Esophagus muscularis mucosa (tissue), 4 donors: Measurements from ENCODE around the gene CRISPLD2. TPM values are rescaled to one million over a fixed set of nuclear protein-coding genes. Genes with fewer than 3 reads are reported as not detected.
"Not testable (repeated sequence)": the region's sequence is repeated elsewhere in the genome, so short reads cannot be mapped to it uniquely, and the experiment has no call there.

Source experiments
- DNase-seq: peaks from one replicate; pipeline ENCODE4 v3.0.0-alpha.2; 2017; ENCODE audit errors: extremely low spot score
- H3K27ac ChIP-seq, 4 donors: fragments of 200-600 bp; sonication (generic); replicated peaks in 1 of 4; 1 replicate in 3 of 4; 2 replicates in 1 of 4; pipeline ENCODE4 v1.5.1; 2016 to 2019; ENCODE audit warnings: mild to moderate bottlenecking in 1 of 4
- H3K27me3 ChIP-seq, 4 donors: fragments of 200-600 bp; sonication (generic); one replicate each; pipeline versions ENCODE4 v1.5.1 to v1.6.0; 2016 to 2019
- H3K36me3 ChIP-seq, 4 donors: fragments of 200-600 bp; sonication (generic); one replicate each; pipeline ENCODE4 v1.5.1; 2016 to 2019
- H3K4me1 ChIP-seq, 4 donors: fragments of 200-600 bp; sonication (generic); one replicate each; pipeline ENCODE4 v1.5.1; 2016 to 2019
- H3K4me3 ChIP-seq, 4 donors: fragments of 200-600 bp; sonication (generic); 1 replicate in 2 of 4; 2 replicates in 2 of 4; pipeline ENCODE4 v1.5.1; 2016 to 2019; ENCODE audit warnings: mild to moderate bottlenecking in 4 of 4, moderate library complexity in 1 of 4
- H3K9me3 ChIP-seq, 4 donors: fragments of 200-600 bp; sonication (generic); 1 replicate in 3 of 4; 2 replicates in 1 of 4; pipeline ENCODE4 v1.5.1; 2016 to 2019
- CTCF ChIP-seq, 3 experiments: fragments of 200-600 bp in 2 of 3; fragments of 450-650 bp in 1 of 3; sonication (generic) in 2 of 3; IDR thresholded peaks; one replicate each; pipeline ENCODE4 v1.5.1; 2017 to 2019; ENCODE audit warnings: antibody characterized with exemption in 3 of 3, mild to moderate bottlenecking in 2 of 3, moderate library complexity in 1 of 3
- EP300 ChIP-seq: sonication (generic); formaldehyde crosslinking; IDR thresholded peaks from one replicate; pipeline ENCODE4 v1.6.1; 2017; ENCODE audit warnings: antibody characterized with exemption
- POLR2A ChIP-seq: fragments of 450-650 bp; IDR thresholded peaks from one replicate; pipeline ENCODE4 v1.6.1; 2017; ENCODE audit warnings: antibody characterized with exemption, moderate library complexity, mild to moderate bottlenecking, low read depth
- POLR2AphosphoS5 ChIP-seq, 2 donors: sonication (generic); formaldehyde crosslinking; IDR thresholded peaks; one replicate each; pipeline ENCODE4 v1.6.1; 2017; ENCODE audit warnings: antibody characterized with exemption in 2 of 2
- WGBS: methylation state at CpG from one replicate; pipeline ENCODE4 v1.1.5; 2018; 5-methylcytosine and 5-hydroxymethylcytosine counted together
- intact Hi-C: fragments of 100-400 bp; cut with DNase I; formaldehyde crosslinking; loops from one replicate; pipeline ENCODE4 v1.15.1; 2023
- total RNA-seq, 4 donors: library from RNA; depleted of rRNA; stranded (reverse); fragments of >200 nt; gene quantifications; one replicate each; pipeline versions ENCODE4 v1.1.0 to v1.2.1, GENCODE V29; 2016

Gene CRISPLD2
- total RNA-seq, 4 donors from 2014 or later, result 230 to 568 (median 289) TPM

- H3K4me3 ChIP-seq, result no peak overlapping the region
- TF ChIP-seq POLR2A, result no peak
- no peak for TF ChIP-seq POLR2AphosphoS5 (IDR thresholded peaks at IDR 0.05)
- no peak for TF ChIP-seq CTCF (IDR thresholded peaks at IDR 0.05)
- TF ChIP-seq EP300, result no peak
- H3K4me1 ChIP-seq, result peaks cover 25 to 44% (median 35%) of the 10 kb centered on the region in 4 donors
- intact Hi-C loops, result no loop called here
- H3K9me3 ChIP-seq, result peaks cover 0 to 3% (median 0%) of the 10 kb centered on the region in 4 donors
- H3K36me3 ChIP-seq, result no peaks in the 10 kb centered on the region
- no peaks in the 10 kb centered on the region for H3K27me3 ChIP-seq
- H3K27ac ChIP-seq, result no peak overlapping the region
- WGBS, result 95% methylated on average over 4 of the region's 4 CpGs
- DNase-seq, result no peak
Observed at GRCh38 chr16:84931107-84931494, 111.3 kb downstream of the CRISPLD2 start.

- H3K27me3 ChIP-seq, result no peaks in the 10 kb centered on the region
- DNase-seq, result no peak
- 96% methylated on average over 8 of the region's 8 CpGs for WGBS
- no peaks in the 10 kb centered on the region for H3K36me3 ChIP-seq
- H3K27ac ChIP-seq, result no peak overlapping the region
- H3K4me3 ChIP-seq, result no peak overlapping the region
- H3K4me1 ChIP-seq, result peaks cover 25 to 44% (median 35%) of the 10 kb centered on the region in 4 donors
- intact Hi-C loops, result no loop called here
- TF ChIP-seq CTCF (IDR thresholded peaks at IDR 0.05), result no peak
- no peak for TF ChIP-seq POLR2A
- no peak for TF ChIP-seq EP300
- no peak for TF ChIP-seq POLR2AphosphoS5 (IDR thresholded peaks at IDR 0.05)
- H3K9me3 ChIP-seq, result peaks cover 0 to 3% (median 0%) of the 10 kb centered on the region in 4 donors
Observed at GRCh38 chr16:84931506-84931905, 111.7 kb downstream of the CRISPLD2 start.

GRCh38 chr16:84932681-84933080 is 112.9 kb downstream of the CRISPLD2 start:
- DNase-seq, result no peak
- 96% methylated on average over 4 of the region's 5 CpGs for WGBS
- peaks cover 0 to 3% (median 0%) of the 10 kb centered on the region in 4 donors for H3K9me3 ChIP-seq
- intact Hi-C loops, result no loop called here
- TF ChIP-seq POLR2A (no peak), EP300 (no peak), POLR2AphosphoS5 (IDR thresholded peaks at IDR 0.05) (no peak), CTCF (IDR thresholded peaks at IDR 0.05) (no peak)
- no peak overlapping the region for H3K4me3 ChIP-seq
- H3K27ac ChIP-seq, result peak overlapping the region in 1 of 4 donors; percentile 56
- no peaks in the 10 kb centered on the region for H3K36me3 ChIP-seq
- peaks cover 25 to 43% (median 35%) of the 10 kb centered on the region in 4 donors for H3K4me1 ChIP-seq
- no peaks in the 10 kb centered on the region for H3K27me3 ChIP-seq

- Histone ChIP-seq H3K4me3 (no peak overlapping the region), H3K36me3 (no peaks in the 10 kb centered on the region), H3K27me3 (no peaks in the 10 kb centered on the region), H3K4me1 (peaks cover 16 to 30% (median 23%) of the 10 kb centered on the region in 4 donors), H3K27ac (peak overlapping the region; percentile 43 to 59 (median 57)), H3K9me3 (peaks cover 0 to 3% (median 0%) of the 10 kb centered on the region in 4 donors)
- TF ChIP-seq POLR2AphosphoS5 (IDR thresholded peaks at IDR 0.05) (peak; percentile 37 to 44), EP300 (no peak)
- DNase-seq, result no peak
- intact Hi-C loops, result no loop called here
- 80% methylated on average over 23 of the region's 29 CpGs for WGBS
Observed at GRCh38 chr16:84933774-84934631, 114.2 kb downstream of the CRISPLD2 start.

GRCh38 chr16:84937196-84938005 is 117.6 kb downstream of the CRISPLD2 start:
- no peaks in the 10 kb centered on the region for H3K27me3 ChIP-seq
- TF ChIP-seq EP300, result no peak
- no peak for TF ChIP-seq POLR2AphosphoS5 (IDR thresholded peaks at IDR 0.05)
- TF ChIP-seq CTCF (IDR thresholded peaks at IDR 0.05), result no peak
- no peak for TF ChIP-seq POLR2A
- no peak overlapping the region for H3K27ac ChIP-seq
- 70% methylated on average over 9 of the region's 9 CpGs for whole genome bisulfite sequencing
- intact Hi-C loops, result no loop called here
- H3K9me3 ChIP-seq, result no peaks in the 10 kb centered on the region
- DNase-seq, result no peak
- peaks cover 10 to 26% (median 15%) of the 10 kb centered on the region in 4 donors for H3K4me1 ChIP-seq
- H3K4me3 ChIP-seq, result no peak overlapping the region
- no peaks in the 10 kb centered on the region for H3K36me3 ChIP-seq

- WGBS, result 95% methylated on average over 6 of the region's 6 CpGs
- H3K36me3 ChIP-seq, H3K4me3 ChIP-seq, H3K27me3 ChIP-seq, H3K9me3 ChIP-seq, intact Hi-C loops, H3K27ac ChIP-seq, DNase-seq: not testable (repeated sequence)
- H3K4me1 ChIP-seq, result peaks cover 6 to 24% (median 11%) of the 10 kb centered on the region in 4 donors
Observed at GRCh38 chr16:84938616-84939015, 118.8 kb downstream of the CRISPLD2 start.
